ENCODE results near the gene URB1.

Gene URB1

GRCh38 chr21:32340863-32341848 lies 51.7 kb downstream of the URB1 start:
- TF ChIP-seq ZFX (IDR thresholded peaks at IDR 0.05; ENCODE audit: borderline replicate concordance) (no peak), CTCF (IDR thresholded peaks at IDR 0.05) (no peak)
- no peak overlapping the region for H3K27ac ChIP-seq

DNA sequence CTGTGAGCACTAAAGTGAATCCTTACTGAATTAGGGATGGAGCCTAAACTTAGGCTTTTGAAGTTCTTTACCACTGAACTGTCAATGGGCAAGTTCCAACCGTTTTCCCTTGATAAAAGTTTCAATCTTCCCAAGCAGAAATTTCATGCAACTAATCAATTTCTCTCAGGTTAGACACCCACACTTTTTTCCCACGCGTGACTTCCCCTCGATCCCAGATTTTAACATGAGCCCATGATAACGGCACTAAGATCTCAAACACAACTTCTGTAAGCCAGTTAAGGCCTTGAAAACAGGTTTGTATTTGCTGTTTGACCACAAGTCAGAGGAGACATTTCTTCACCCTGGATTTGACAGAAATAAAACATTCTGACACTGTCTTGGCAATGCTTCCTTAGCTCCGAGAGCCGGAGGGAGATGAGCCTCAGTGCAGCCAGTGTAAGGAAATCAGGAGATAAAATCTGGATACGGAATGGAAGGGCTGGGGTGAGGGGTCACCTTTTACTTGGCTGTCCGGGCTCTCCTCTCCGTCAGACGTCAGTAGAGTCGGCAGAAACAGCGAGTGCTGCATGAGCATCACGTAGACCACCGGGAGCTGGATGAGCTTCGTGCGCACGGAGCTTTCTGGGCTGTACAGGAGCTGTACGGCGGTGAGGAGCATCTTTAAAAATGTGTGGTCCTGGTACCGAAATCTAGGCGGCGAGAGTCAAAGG lies 54.4 kb downstream of the URB1 start:
- no peak for TF ChIP-seq CTCF (IDR thresholded peaks at IDR 0.05)
- no peak for TF ChIP-seq ZFX (IDR thresholded peaks at IDR 0.05; ENCODE audit: borderline replicate concordance)
- H3K27ac ChIP-seq, result no peak overlapping the region

GRCh38 chr21:32337206-32337605 lies 55.6 kb downstream of the URB1 start:
- no peak overlapping the region for H3K27ac ChIP-seq
- TF ChIP-seq ZFX (IDR thresholded peaks at IDR 0.05; ENCODE audit: borderline replicate concordance), result no peak
- TF ChIP-seq CTCF (IDR thresholded peaks at IDR 0.05), result no peak

DNA sequence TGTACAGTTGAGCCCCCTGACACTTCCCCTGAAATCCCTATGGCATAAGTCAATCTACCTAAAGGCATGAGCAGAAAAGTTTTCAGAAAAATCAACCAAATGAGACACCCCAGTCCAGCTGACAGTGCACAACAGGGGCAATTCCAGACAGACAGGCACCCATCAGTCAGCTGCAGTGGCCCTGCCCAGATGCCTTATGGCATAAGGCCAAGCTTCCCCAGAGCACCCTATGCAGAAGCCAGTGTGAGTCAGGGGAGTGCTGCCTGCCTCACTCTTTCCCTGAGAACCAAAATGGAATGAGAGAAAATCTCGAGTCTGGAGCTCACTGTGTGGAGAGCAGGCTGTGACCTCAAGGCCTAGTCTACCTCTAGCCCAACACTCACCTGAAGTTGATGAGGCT lies 56.1 kb downstream of the URB1 start:
- TF ChIP-seq CTCF (IDR thresholded peaks at IDR 0.05) (no peak), ZFX (IDR thresholded peaks at IDR 0.05; ENCODE audit: borderline replicate concordance) (no peak)
- H3K27ac ChIP-seq, result no peak overlapping the region

DNA sequence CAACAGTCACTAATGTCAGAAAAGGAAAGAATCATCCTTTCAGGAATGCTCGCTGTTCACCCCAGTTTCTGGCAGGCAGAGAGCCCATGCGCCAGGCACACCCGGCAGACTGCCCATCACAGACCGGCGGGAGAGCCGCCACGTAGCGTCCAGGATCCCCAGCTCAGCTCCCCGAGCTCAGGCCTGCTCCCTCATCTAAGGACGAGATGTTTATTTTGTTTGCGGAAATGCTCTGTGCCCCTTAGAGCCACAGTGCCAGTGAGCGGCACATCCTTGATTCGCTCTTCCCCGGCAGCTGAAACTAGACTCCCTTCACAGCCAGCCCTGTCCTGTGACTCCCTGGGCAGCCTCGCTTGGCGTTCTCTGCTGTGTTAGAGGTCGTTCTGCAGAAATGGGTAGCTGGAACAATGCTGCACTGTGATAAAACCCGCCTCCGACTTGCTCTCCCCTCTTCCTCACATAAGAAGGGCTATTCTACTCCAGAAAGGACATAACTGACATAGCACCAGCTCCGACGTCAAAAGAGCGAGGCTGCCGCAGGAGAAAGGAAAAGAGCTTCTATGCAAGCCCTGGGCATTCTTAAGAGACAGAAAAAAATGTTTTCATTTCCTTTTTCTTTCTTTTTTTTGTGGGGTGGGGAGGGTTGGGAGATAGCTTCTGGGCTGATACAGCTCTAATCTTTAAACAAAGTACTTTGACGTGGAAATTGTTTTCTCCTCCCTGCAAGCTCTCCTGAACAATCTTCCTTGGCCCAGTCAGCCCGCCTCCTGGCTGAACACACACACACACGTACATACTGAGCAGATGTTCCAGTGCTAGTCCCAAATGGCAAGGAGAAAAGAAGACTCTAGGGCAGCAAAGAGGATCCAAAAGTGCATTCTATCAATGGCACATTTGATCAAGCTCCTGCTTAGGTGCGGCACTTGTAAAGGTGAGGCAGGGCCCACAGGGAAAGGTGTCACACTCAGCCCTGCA lies 56.9 kb downstream of the URB1 start:
- TF ChIP-seq CTCF (IDR thresholded peaks at IDR 0.05), result no peak
- H3K27ac ChIP-seq, result no peak overlapping the region

DNA sequence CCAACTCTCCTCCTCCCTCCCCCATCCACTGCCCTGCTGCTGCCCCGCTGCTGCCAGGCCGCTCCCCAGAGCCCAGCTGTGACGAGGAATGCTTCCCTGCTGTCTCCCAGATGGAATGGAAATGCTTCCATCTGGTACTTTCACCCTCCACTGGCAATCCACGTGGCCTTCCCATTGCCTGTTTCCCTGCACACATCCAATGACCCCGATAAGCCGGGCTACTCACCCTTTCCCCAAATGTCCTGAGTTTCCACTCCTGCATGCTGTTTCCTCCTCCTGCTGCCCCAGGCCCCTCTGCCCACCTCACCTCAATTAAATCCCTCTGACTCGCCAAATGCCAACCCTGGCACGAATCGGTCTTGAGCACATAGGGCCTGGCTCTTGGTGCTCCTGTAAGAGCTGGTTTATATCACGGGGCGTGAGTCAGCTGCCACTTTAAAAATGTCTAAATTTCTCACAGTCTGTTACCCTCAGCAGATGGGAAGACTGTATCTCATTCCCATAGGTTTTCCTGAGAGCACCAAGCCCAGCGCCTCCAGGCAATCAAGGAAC lies 57.8 kb downstream of the URB1 start:
- H3K27ac ChIP-seq, result no peak overlapping the region
- TF ChIP-seq ZFX (IDR thresholded peaks at IDR 0.05; ENCODE audit: borderline replicate concordance), result no peak
- TF ChIP-seq CTCF (IDR thresholded peaks at IDR 0.05), result no peak

Data from 22Rv1 (cell line).